ENCODE data around the gene NHSL1.

GRCh38 chr6:138524526-138524925, 25.2 kb upstream of the NHSL1 start:
- TF ChIP-seq, protein P1, sequence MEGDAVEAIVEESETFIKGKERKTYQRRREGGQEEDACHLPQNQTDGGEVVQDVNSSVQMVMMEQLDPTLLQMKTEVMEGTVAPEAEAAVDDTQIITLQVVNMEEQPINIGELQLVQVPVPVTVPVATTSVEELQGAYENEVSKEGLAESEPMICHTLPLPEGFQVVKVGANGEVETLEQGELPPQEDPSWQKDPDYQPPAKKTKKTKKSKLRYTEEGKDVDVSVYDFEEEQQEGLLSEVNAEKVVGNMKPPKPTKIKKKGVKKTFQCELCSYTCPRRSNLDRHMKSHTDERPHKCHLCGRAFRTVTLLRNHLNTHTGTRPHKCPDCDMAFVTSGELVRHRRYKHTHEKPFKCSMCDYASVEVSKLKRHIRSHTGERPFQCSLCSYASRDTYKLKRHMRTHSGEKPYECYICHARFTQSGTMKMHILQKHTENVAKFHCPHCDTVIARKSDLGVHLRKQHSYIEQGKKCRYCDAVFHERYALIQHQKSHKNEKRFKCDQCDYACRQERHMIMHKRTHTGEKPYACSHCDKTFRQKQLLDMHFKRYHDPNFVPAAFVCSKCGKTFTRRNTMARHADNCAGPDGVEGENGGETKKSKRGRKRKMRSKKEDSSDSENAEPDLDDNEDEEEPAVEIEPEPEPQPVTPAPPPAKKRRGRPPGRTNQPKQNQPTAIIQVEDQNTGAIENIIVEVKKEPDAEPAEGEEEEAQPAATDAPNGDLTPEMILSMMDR (IDR thresholded peaks at IDR 0.05): no peak
- no peak for TF ChIP-seq POLR2A (IDR thresholded peaks at IDR 0.05)

Measured in right lobe of liver (tissue), 4 donors.